Measurements from ENCODE around the gene JMJD1C. TPM values are rescaled to one million over a fixed set of nuclear protein-coding genes. Genes with fewer than 3 reads are reported as not detected.
"Not testable (repeated sequence)": the region's sequence is repeated elsewhere in the genome, so short reads cannot be mapped to it uniquely, and the experiment has no call there.

Gene JMJD1C
- total RNA-seq, 1 donor from 2014 or later = 122 TPM

DNA sequence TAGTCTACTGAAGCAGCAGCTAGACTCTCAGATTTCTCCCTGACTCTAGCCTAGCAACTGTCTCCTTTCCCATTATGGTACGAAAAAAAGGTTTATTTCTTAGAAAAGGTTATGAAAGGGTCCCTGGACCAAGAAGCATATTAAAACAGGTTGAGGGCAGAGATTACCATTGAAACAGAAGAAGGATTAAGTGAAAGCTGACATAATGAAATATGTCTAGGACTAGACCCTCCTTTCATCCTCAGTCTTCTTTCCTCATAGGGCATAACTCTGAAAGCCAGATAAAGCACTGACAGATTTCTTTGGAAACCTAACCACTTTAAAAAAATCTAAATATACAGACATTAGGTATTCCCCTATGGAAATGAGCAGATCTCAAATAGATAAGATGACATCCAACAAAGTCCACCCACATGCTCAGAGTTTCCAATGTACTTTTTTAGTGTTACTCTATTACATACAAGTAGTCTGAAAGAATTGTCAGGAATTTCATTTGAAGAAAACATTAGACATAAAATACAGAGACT, 58.6 kb downstream of the JMJD1C start:
- DNase-seq (ENCODE audit: low read depth) = no peak

DNA sequence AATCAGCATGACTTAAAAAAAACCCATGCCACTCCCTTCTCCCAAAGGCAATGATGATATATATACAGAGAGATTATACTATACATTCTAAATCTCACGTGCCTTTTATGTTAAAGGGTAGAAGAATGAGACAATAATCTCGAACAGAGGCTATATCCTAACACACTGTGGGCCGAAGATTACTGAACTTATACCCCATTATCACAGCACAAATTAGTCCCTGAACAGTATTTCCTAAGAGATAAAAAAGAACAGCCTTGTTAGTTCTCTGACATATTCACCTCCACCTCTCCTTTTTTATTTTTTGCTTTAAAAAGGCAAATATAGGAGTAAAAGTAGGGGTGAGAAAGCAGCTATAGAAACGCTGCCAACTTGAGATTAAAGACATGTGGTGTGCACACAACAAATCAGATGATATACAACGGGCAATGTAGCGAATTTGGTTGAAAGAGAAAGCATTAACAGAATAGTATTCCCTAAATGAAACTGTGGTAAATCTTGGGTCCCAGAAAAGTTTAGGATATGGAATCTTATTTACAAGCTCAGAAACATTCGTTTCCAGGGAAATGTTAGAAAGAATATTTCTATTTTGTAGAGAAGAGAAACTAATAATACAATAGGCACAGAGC, 69.5 kb downstream of the JMJD1C start:
- DNase-seq (ENCODE audit: low read depth) = no peak

DNA sequence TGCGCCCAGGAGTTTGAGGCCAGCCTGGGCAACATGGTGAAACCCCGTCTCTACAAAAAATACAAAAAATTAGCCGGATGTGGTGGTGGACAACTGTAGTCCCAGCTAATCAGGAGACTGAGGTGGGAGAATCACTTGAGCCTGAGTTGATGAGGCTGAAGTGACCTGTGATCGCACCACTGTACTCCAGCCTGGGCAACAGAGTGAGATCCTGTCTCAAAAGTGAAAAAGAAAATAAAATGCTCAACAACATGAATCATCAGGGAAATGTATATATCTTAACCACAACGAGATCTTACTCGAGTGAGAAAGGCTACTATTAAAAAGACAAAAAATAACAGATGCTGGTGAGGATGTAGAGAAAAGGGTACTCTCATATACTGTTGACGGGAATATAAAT, 72.7 kb downstream of the JMJD1C start:
- no peak for DNase-seq (ENCODE audit: low read depth)

DNA sequence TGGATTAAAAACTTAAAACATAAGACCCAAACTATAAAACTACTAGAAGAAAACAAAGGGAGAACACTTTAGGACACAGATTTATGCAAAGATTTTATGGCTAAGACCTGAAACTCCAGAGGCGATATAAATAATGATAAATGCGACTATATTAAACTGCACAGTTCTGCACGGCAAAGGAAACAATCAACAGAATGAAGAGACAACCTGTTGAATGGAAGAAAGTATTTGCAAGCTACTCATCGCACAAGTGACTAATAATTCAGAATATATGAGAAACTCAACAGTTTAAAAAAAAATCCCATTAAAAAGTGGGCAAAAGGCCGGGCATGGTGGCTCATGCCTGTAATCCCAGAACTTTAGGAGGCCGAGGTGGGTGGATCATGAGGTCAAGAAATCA, 73.6 kb downstream of the JMJD1C start:
- no peak for DNase-seq (ENCODE audit: low read depth)

DNA sequence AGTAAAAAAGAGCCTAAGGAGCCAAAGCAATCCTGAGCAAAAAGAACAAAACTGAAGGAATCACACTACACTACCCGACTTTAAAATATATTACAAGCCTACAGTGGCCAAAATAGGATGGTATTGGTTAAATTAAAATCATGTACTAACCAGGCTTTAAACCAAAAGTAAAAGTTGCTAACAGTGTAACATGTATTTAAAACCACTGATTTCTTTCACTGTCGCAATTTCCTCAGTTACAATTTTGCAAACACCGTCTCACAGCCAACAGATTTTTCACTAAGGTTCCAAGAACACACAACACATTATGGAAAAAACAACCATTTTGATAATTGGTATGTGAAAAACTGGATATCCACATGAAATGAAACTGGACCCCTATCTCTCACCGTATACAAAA, 74.0 kb downstream of the JMJD1C start:
- no peak for DNase-seq (ENCODE audit: low read depth)

DNA sequence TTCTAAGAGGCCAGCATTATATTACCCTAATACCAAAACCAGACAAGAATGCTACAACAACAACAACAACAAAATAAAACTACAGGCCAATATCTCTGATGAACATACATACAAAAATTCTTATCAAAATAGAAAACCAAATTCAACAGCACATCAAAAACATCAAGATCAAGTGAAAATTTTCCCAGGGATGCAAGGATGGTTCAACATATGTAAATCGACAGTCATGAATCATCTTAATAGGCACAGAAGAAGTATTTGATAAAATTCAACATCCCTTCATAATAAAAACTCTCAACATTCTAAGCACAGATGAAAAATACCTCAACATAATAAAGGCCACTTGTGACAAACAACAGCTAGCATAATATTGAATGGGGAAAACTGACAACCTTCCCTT, 75.3 kb downstream of the JMJD1C start:
- DNase-seq (ENCODE audit: low read depth) = no peak

DNA sequence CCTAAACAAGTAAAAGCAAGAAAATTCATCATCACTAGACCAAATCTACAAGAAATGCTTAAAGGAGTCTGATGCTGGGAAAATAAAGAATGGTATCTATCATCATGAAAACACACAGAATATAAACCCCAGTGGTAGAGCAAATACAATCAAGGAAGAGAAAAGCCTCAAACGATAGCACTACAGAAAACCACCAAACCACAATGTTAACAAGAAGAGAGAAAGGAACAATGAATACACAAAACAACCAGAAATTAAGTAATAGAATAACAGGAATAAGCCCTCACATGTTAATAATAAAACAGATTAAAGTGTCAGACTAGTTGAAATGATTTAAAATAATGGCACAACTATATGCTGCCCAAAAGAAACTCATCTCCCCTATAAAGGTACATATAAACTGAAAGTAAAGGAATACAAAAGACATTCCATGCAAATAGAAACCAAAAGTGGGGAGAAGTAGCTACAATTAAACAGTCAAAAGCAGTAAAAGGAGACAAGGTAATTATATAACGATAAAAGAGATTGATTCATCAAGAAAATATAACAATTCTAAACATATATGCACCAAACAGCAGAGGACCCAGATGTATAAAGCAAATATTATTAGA, 77.3 kb downstream of the JMJD1C start:
- peak; percentile 78 for DNase-seq (ENCODE audit: low read depth)

DNA sequence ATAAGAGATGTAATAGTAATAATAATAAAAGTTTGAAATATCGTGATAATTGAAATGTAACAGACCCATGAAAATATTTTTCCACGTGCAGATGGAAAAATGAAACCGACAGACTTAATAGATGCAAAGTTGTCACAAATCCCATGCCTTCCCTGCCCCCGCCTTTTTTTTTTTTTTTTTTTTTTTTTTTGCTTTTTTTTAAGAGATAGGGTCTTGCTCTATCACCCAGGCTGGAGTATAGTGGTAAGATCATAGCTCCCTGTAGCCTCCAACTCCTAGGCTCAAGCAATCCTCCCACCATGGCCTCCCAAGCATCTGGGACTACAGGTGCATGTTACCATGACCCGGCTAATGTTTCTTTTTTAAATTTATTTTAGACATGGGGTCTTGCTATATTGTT, 80.5 kb downstream of the JMJD1C start:
- DNase-seq (ENCODE audit: low read depth) = no peak

DNA sequence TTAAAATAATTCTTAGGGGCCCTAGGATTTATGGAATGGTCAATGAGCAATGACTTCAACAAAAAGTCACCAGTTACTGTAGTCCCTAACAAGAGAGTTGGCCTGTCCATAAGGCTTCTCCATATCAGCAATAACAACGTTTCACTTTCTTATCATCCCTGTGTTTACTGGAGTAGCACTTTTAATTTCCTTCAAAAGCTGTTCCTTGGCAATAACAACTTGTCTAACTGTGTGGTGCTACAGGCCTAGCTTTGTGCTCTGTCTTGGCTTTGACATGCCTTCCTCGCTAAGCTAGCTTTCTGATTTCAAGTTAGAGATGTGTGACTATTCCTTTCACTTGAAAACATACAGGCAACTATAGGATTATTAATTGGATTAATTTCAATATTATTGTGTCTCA, 81.1 kb downstream of the JMJD1C start:
- DNase-seq (ENCODE audit: low read depth) = no peak

DNA sequence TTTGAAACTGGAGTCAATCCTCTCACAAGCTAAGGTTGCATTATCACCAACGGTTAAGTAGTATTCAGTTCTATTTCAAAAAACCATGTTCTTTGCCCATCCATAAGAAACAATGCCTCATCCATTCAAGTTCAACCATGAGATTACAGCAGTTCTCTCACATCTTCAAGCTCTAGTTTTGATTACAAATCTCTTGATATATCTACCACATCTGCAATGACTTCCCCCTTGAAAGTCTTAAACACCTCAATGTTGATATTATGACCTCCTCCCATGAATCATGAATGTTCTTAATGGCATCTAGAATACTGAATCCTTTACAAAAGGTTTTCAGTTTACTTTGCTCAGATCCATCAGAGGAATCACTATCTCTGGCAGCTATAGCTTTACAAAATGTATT, 81.8 kb downstream of the JMJD1C start:
- DNase-seq (ENCODE audit: low read depth) = no peak

DNA sequence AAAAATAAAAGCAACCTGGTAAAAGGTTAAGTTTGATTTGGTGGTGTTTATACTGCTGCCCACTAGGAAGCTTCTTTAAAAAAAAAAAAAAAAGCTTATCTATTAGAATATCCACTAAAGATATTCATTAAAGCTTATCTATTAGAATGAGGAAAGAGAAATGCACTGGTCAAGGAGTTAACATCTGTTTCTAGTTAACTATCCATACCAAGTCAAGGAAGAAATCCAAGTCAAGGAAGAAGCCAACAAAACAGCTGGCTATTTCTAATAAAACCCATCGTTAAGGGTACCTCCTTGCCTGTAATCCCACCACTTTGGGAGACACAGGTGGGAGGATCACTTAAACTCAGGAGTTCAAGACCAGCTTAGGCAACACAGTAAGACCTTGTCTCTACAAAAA, 82.6 kb downstream of the JMJD1C start:
- no peak for DNase-seq (ENCODE audit: low read depth)

DNA sequence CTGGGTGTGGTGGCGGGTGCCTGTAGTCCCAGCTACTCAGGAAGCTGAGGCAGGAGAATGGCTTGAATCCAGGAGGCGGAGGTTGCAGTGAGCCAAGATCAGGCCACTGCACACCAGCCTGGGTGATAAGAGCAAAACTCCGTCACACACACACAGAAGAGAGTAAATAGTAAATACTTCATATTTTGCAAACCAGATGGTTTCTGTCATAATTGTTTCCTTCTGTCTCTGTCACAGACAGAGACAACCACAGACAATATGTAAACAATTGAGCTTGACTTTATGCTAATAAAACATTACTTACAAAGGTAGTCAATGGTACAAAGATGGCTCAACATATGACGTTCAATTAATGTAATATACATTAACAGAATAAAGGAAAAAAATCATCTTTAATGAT, 83.7 kb downstream of the JMJD1C start:
- no peak for DNase-seq (ENCODE audit: low read depth)

DNA sequence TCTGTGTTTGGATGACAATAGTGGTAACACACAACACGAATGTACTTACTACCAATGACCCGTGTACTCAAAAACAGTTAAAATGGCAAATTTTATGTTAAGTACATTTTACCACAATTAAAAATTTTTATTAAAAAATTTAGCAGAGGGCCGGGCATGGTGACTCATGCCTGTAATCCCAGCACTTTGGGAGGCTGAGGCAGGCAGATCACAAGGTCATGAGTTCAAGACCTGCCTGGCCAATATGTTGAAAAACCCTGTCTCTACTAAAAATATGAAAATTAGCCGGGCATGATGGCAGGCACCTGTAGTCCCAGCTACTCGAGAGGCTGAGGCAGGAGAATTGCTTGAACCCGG, 88.5 kb downstream of the JMJD1C start:
- DNase-seq (ENCODE audit: low read depth) = not testable (repeated sequence)

DNA sequence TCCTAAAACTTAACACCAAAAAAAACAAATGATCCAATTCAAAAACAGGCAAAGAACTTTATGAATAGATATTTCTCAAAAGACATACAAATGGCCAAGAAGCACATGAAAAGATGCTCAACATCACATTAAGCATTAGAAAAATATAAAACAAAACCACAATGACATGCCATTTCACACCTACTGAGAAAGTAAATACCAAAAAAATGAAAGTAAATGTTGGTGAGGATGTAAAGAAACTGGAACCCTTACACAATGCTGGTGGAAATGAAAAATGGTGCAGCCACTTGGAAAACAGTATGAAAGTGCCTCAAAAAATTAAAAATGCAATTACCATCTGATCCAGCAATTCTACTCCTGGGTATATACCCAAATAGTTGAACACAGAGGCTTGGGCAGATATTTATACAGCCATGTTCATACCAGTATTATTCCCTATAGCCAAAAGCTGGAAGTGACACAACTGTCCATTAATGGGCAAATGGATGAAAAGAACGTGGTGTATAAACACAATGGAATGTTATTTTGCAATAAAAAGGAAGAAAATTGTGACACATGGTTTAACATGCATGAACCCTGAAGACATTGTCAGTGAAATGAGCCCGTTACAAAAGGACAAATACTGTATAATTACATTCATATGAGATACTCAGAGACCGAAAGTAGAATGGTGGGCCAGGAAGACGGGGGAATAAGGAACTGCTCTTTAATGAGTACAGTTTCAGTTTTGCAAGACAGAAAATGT, 89.0 kb downstream of the JMJD1C start:
- peak; percentile 27 for DNase-seq (ENCODE audit: low read depth)

DNA sequence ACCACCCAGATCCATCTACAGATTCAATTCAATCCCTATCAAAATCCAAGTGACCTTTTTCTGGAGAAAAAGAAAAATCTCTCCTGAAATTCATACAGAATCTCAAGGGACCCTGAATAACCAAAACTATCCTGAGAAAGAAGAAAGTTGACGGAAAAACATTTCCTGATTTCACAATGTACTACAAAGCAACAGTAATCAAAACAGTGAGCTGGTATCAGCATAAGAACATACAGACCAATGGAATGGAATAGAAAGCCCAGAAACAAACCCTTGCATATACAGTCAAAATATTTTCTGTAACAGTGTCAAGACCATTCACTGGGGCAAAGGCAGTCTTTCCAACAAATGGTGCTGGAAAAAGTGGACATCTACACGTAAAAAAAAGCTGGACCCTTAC, 89.9 kb downstream of the JMJD1C start:
- DNase-seq (ENCODE audit: low read depth) = no peak

DNA sequence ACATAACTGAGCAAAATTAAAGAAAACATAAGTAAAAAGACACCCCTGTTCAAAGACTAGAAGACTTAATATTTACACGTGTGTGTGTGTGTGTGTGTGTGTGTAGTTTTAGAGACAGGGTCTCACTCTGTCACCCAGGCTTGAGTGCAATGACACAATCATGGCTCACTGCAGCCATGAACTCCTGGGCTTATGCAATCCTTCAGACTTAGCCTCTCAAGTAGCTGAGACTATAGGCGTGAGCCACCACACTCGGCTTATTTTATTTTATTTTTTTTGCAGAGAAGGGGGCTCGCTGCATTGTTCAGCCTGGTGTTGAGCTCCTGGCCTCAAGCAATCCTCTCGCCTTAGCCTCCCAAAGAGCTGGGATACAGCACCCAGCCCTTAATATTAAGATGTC, 90.3 kb downstream of the JMJD1C start:
- no peak for DNase-seq (ENCODE audit: low read depth)

DNA sequence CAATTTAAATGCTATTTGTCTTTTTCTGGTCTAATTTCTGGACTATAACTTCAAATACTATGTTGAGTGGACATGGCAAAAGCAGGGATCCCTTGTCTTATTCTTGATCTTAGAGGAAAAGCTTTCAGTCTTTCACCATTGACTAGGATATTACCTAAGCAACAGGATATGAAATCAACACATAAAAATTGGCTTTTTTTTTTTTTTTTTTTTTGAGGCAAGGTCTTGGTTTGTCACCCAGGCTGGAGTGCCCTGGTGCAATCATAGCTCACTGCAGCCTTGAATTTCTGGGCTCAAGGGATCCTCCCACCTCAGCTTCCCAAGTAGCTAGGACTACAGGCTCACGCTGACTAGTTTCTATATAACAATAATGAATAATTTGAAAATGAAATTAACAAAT, 90.8 kb downstream of the JMJD1C start:
- no peak for DNase-seq (ENCODE audit: low read depth)

DNA sequence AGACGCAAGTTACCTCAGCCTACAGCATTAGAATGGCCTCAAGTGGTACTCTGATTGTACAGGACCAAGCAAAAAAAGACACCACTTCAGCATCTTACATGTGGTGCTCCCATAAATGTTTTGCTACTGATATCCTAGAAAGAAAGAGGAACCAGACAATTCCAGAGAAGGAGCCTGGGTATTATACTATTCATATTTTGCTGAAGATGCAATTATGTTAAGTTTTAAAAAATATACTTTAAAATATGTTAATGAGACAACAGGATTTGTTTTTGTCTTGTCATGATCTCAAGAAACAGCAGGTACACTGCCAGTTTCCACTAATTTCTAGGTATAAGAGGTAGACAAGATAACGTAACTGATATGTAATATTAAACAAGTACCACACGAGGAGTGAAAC, 92.6 kb downstream of the JMJD1C start:
- DNase-seq (ENCODE audit: low read depth) = no peak

DNA sequence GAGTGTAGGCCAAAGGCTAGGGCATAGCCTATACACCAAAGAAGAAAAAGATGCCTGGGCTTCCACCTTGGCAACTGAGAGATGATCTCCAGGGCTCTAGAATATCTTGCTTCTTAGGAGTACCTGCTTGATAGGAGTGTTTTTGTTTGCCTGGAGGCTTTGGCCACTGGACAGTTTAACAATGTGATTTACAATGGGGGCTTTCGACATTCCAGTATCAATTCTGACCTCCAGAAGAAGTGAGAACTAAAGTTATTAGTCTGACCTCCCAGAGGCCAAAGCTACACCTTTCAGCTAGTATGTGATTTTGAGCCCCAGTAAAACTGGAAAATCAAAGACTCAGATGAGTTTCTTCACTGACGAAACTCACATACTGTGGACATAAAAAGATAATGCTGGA, 96.1 kb downstream of the JMJD1C start:
- DNase-seq (ENCODE audit: low read depth) = no peak

DNA sequence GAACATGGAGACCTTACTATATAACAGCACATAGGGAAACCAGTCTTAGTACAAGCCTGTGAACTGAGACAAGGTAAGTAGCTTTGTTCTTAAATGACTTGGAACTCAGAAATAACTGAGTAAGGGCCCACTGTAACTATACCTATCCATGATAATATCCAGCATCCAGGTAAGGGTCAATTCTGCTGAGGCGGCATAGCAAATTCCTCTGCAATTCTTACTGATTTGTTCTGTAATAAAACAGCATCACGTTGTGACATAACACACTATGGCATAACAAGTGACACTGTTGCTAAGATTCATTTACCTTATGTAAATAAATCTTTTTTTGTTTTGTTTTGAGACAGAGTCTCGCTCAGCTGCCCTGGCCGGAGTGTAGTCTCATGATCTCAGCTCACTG, 97.4 kb downstream of the JMJD1C start:
- no peak for DNase-seq (ENCODE audit: low read depth)

DNA sequence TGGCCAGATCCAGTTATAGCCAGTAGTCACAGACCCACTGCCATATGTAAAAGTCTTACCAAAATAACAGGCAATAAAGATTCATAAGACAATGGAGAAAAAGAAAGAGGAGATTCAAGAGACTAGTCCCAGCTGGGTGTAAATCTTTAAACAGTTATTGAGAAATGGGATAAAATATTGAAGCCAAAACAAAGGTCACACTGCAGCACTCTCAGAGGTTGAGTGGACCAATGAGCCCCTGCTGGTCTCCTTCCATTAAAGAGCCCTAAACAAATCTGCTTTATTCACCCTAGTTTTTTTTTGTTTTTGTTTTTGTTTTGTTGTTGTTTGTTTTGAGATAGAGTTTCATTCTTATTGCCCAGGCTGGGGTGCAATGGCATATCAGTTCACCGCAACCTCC, 98.8 kb downstream of the JMJD1C start:
- DNase-seq (ENCODE audit: low read depth) = no peak

DNA sequence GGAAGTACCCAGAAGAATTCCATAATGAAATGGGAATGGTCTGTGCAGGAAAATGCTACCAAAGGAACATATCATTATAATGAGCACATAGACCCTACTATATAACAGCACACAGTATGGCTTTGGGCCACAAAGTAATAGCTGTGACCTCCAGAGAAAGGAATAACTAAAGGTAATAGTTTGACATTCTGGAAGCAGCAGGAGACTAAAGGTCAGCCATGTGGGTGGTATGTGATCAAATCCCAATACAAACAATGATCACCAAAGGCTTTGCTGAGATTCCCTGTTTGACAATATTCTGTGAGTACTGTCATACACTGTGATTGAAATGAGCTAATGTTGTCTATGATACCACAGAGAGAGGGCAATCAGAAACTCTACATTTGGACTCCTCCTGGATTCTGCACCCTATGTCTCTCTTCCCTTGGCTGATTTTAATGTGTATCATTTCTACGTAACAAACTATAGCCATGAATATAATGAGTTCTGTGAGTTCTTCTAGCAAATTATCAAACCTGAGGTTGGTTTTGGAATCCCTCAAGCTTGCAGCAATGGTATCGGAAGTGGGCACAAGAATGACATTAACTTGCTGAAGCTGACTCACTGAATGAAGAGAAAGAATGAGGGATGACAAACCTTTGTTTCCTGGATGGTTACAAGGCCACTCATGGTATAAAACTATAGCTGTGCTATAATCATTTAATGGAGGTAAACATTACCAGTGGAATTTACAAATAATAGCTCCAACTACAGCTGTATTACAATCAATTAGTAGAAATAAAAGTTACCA, 99.6 kb downstream of the JMJD1C start:
- peak; percentile 92 for DNase-seq (ENCODE audit: low read depth)
